Coronary artery (tissue), 2 donors: ENCODE results near the gene KRTAP2-3.
"Not testable (repeated sequence)": the region's sequence is repeated elsewhere in the genome, so short reads cannot be mapped to it uniquely, and the experiment has no call there.

Experiments
- DNase-seq: peaks from one replicate; pipeline ENCODE4 v3.0.0-alpha.2; 2017; ENCODE audit warnings: low spot score
- H3K27ac ChIP-seq, 2 donors: fragments of 200-600 bp; sonication (generic); one replicate each; pipeline ENCODE4 v1.5.1; 2016 to 2019
- H3K4me3 ChIP-seq: fragments of 200-600 bp; sonication (generic); 2 replicates; pipeline ENCODE4 v1.5.1; 2016; ENCODE audit warnings: mild to moderate bottlenecking, moderate library complexity
- TF ChIP-seq, protein P1 (sequence below): fragments of 200-600 bp; sonication (generic); IDR thresholded peaks from one replicate; pipeline ENCODE4 v1.5.1; 2019; ENCODE audit warnings: antibody characterized with exemption

Gene KRTAP2-3

DNA sequence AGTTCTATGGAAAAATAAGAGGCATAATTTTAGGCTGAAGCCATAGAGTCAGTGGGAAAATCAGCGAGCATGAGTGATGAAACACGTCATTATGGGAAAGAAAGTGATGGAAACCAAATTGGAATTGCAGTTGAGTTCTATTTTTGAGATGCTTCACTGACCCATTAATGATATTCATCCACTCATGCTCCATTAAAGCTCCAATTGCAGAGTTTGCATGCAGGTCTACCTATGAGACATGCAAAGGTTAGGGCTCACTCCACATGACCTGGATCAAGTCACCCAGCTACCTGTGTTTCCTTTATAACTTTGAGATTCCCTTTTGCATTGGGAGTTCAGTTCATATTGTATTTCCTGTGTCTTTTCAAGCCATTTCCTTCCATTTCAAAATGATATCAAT, 13.8 kb upstream of the KRTAP2-3 start:
- Histone ChIP-seq H3K4me3 (no peak overlapping the region), H3K27ac (no peak overlapping the region)
- DNase-seq: no peak
- TF ChIP-seq, protein P1, sequence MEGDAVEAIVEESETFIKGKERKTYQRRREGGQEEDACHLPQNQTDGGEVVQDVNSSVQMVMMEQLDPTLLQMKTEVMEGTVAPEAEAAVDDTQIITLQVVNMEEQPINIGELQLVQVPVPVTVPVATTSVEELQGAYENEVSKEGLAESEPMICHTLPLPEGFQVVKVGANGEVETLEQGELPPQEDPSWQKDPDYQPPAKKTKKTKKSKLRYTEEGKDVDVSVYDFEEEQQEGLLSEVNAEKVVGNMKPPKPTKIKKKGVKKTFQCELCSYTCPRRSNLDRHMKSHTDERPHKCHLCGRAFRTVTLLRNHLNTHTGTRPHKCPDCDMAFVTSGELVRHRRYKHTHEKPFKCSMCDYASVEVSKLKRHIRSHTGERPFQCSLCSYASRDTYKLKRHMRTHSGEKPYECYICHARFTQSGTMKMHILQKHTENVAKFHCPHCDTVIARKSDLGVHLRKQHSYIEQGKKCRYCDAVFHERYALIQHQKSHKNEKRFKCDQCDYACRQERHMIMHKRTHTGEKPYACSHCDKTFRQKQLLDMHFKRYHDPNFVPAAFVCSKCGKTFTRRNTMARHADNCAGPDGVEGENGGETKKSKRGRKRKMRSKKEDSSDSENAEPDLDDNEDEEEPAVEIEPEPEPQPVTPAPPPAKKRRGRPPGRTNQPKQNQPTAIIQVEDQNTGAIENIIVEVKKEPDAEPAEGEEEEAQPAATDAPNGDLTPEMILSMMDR: no peak

DNA sequence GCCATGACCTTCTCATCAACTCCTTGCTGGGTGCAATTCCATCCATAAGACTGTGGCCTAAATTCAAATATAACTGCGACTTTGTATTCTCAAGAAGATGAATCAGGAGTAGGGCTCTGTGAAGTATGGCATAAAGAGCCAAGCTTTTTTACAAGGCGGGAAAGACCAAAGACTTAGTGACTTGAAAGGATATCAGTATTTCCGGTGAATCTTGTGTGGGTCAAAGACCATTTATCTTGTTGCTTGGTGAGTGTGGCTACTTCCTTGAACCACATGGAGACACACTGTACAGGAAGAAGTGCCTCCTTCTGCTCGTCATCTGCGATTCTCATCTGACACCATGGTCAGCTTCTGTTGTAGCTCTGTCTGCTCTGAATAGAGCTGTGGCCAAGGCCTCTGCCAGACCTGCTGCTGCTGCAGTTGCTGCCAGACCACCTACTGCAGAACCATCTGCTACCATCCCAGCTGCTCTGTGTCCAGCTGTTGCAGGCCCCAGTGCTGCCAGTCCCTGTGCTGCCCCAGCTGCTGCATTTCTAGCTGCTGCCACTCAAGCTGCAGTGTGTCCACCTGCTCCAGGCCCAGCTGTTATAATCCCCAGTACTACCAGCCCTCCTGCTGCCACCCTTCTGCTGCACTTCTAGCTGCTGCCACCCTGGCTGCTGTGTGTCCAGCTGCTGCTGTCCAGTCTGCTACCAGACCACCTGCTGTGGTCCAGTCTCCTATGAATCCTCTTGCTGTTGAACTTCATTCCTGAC, 11.9 kb upstream of the KRTAP2-3 start:
- TF ChIP-seq, protein P1: no peak
- no peak overlapping the region for H3K4me3 ChIP-seq
- DNase-seq: no peak
- H3K27ac ChIP-seq: no peak overlapping the region

DNA sequence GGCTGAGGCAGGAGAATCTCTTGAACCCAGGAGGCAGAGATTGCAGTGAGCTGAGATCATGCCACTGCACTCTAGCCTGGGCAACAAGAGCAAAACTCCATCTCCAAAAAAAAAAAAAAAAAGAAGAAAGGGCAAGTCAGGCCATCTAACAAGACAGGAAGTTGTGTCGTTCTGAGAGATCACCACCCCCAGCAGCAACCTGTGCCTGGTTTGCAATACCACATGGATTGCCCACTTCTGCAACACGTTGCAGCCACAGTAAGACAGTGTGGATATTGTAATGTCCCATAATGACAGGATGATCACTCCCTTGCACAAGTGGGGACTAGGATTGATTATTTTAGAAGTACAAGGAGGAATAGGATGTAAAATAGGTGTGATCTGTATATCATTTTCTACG, 9.1 kb upstream of the KRTAP2-3 start:
- H3K27ac ChIP-seq: no peak overlapping the region
- TF ChIP-seq, protein P1: no peak
- no peak for DNase-seq
- H3K4me3 ChIP-seq: no peak overlapping the region

DNA sequence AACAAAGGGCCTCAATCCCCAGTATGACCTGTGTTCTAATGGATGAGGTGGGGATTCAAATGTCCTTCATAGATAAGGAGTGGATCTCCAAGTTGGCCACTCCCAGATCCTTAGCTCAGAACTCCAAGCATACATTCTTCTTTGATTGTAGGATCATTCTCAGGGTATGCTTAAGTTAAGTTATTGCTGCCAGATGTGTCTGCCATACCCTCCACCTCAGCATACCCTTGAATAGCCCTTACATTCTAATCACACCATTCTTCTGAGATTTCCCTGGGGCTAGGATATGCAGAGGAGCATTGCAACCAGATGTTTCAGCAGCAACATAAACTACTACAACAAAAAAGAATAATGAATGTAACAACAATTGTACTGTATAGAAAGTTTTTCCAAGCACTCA, 7.4 kb upstream of the KRTAP2-3 start:
- H3K4me3 ChIP-seq: no peak overlapping the region
- DNase-seq: no peak
- H3K27ac ChIP-seq: no peak overlapping the region
- TF ChIP-seq, protein P1: no peak

DNA sequence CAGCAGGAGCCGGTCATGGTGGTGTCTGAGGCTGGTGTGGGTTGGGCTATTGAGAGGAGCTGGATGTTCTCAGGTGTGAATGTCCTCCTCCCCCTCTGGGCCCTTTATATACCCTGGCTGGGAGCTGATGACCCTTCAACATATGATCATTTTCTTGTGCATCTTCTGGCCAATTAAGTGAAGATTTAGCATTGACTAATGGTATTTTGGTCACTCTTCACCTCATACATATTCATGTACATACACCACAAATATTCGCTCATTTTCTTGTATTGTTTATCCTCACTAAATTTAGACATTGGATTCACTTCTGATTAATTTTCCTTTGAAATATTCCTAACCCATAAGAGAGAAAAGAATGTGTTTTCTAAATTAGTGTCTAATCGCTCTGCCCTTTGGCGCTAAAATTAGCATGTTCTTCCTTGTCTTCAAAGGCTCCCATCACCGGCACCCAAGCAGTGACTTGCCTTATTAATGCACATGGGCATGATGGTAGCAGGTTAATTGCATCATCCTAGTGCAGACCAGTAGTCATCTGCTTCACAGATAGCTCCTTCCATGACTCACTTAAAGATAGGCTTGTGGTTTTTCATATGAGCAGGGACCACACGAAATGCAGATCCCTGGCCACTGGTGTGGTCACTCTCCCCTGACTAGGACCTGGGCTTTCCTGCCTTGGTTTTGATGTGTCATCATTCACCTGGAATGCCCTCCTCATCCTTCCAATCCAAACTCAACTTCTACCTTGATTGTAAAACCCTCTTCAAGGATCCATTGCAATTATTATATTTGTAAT, 6.1 kb upstream of the KRTAP2-3 start, which contains the start of gene KRTAP2-4:
TSS of gene KRTAP2-4 (minus strand) at position 51 of the 796 bp plus-strand sequence. CDS start at position 17, 34 bp downstream.
- Histone ChIP-seq H3K4me3 (no peak within 1 kb of the TSS), H3K27ac (no peak within 1 kb of the TSS)
- TF ChIP-seq, protein P1: no peak
- no peak for DNase-seq

DNA sequence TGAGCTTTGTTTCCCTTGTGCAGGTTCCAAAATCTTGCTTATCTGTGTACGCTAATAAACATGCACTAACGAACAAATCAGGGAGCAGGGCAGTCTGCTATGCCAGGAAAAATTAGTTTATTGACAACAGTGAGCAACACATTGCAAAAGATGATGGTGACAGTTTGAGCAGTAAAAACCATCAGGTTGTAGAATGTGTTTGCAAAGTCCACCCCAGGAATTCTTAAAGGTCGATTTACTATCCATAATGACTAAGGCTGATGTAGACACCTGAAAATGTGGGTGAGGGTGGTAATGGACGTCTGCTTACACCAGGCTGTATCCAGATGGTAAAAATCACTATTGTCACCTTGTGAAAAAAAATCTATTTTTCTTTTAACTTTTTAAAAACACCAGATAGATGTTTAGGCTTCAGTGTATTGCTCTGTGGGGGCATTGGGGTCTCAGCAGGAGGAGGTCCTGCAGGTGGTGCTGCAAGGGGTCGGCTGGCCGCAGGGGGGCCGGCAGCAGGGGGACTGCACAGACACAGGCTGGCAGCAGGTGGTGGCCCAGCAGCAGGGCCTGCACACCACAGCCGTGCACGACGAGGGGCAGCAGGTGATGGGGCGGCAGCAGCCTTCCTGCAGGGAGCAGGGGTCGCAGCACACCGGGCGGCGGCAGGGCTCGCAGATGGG, 5.2 kb upstream of the KRTAP2-3 start:
- DNase-seq, H3K27ac ChIP-seq, H3K4me3 ChIP-seq: not testable (repeated sequence)

DNA sequence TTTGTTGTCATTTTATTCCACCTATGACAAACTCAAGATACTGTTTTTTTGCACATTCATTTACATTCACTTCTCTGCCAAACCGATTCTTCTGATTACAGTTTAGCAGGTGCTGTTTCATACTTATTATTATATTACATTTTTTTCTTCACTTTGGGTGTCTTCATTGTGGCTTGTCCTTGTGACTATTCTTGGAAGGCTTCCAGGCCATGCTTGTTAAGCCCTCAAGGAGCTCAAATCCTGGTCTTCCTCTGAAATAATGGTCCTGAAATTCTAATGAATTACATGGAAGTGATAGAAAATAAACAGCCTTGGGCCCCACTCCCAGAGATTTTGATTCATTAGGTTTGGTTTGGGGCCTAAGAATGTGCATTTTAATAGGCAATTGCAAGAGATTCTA, 4.4 kb upstream of the KRTAP2-3 start:
- DNase-seq: no peak
- TF ChIP-seq, protein P1: no peak
- no peak overlapping the region for H3K27ac ChIP-seq
- no peak overlapping the region for H3K4me3 ChIP-seq
